ENCODE data around the gene DLGAP4. TPM values are rescaled to one million over a fixed set of nuclear protein-coding genes. Genes with fewer than 3 reads are reported as not detected.

Gene DLGAP4
- total and polyA plus RNA-seq, 2 of the 13 experiments (the other 11 are each of a cell fraction or from before 2014, with no cell fraction given): 15.2 to 26.7 TPM

DNA sequence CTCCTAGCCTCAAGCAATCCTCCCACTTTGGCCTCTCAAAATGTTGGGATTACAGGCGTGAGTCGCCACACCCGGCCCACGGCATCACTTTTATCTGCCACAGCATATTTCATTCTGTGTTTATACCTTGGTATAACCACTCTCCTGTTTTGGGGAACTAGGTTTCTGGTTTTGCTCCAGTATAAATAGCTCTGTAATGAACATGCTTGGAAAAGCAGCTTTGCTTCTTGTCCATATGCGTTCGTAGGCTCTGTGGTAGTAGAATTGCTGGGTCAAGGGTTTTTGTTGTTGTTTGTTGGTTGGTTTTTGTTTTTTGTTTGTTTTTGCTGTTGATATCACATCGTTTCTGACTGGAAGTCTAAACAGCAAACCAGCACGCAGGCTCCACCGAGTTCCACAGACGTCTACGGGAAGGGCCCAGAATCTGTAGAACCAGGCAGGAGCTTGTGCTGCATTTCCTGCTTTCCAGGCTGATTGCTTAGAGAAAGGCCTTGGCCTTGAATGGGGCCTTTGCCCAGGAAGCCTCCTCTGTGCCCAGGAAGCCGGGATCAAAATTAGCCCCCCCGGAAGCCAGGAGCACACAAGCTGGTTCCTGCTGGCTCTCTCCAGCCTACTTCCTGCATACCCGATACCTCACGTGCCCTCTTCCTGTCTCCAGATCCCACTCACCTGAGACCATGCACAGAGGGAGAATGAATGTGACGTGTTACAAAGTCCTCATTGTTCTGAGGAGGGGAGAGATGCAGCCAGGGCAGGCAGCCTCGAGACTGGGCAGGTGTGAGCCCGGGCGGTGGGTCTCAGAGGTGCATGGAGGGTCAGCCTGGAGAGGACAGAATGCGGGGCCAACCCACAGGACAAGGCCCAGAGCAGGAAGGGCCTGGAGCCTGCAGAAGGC, 35.1 kb upstream of the DLGAP4 start (continued):
- TF ChIP-seq, protein P1, sequence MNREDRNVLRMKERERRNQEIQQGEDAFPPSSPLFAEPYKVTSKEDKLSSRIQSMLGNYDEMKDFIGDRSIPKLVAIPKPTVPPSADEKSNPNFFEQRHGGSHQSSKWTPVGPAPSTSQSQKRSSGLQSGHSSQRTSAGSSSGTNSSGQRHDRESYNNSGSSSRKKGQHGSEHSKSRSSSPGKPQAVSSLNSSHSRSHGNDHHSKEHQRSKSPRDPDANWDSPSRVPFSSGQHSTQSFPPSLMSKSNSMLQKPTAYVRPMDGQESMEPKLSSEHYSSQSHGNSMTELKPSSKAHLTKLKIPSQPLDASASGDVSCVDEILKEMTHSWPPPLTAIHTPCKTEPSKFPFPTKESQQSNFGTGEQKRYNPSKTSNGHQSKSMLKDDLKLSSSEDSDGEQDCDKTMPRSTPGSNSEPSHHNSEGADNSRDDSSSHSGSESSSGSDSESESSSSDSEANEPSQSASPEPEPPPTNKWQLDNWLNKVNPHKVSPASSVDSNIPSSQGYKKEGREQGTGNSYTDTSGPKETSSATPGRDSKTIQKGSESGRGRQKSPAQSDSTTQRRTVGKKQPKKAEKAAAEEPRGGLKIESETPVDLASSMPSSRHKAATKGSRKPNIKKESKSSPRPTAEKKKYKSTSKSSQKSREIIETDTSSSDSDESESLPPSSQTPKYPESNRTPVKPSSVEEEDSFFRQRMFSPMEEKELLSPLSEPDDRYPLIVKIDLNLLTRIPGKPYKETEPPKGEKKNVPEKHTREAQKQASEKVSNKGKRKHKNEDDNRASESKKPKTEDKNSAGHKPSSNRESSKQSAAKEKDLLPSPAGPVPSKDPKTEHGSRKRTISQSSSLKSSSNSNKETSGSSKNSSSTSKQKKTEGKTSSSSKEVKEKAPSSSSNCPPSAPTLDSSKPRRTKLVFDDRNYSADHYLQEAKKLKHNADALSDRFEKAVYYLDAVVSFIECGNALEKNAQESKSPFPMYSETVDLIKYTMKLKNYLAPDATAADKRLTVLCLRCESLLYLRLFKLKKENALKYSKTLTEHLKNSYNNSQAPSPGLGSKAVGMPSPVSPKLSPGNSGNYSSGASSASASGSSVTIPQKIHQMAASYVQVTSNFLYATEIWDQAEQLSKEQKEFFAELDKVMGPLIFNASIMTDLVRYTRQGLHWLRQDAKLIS (CRISPR knock-in tag; IDR thresholded peaks at IDR 0.05): peak; percentile 25; the same call in 1 of the 2 replicates
- TF ChIP-seq HNF4A (CRISPR knock-in tag; IDR thresholded peaks at IDR 0.05) (peak; percentile 79), RBFOX2 (IDR thresholded peaks at IDR 0.05; ENCODE audit: low read depth, low read length) (no peak), MAZ (IDR thresholded peaks at IDR 0.05; ENCODE audit: borderline replicate concordance, low read depth, low read length) (no peak), MAZ (CRISPR knock-in tag; IDR thresholded peaks at IDR 0.05; ENCODE audit: low read depth) (peak; percentile 54; the same call in 1 of the 2 replicates), ZNF572 (CRISPR knock-in tag; IDR thresholded peaks at IDR 0.05) (peak; percentile 96), PHF21A (CRISPR knock-in tag; IDR thresholded peaks at IDR 0.05) (peak; percentile 51; the same call in 1 of the 2 replicates), NCOR1 (IDR thresholded peaks at IDR 0.05; ENCODE audit: borderline replicate concordance, low read length) (no peak), E2F1 (CRISPR knock-in tag; IDR thresholded peaks at IDR 0.05) (no peak), ELF4 (CRISPR knock-in tag; IDR thresholded peaks at IDR 0.05; ENCODE audit: borderline replicate concordance) (no peak), KAT8 (CRISPR knock-in tag; IDR thresholded peaks at IDR 0.05) (peak; percentile 98)
- TF ChIP-seq, protein P2, sequence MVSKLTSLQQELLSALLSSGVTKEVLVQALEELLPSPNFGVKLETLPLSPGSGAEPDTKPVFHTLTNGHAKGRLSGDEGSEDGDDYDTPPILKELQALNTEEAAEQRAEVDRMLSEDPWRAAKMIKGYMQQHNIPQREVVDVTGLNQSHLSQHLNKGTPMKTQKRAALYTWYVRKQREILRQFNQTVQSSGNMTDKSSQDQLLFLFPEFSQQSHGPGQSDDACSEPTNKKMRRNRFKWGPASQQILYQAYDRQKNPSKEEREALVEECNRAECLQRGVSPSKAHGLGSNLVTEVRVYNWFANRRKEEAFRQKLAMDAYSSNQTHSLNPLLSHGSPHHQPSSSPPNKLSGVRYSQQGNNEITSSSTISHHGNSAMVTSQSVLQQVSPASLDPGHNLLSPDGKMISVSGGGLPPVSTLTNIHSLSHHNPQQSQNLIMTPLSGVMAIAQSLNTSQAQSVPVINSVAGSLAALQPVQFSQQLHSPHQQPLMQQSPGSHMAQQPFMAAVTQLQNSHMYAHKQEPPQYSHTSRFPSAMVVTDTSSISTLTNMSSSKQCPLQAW (CRISPR knock-in tag; IDR thresholded peaks at IDR 0.05): peak; percentile 67
- TF ChIP-seq, protein P3, sequence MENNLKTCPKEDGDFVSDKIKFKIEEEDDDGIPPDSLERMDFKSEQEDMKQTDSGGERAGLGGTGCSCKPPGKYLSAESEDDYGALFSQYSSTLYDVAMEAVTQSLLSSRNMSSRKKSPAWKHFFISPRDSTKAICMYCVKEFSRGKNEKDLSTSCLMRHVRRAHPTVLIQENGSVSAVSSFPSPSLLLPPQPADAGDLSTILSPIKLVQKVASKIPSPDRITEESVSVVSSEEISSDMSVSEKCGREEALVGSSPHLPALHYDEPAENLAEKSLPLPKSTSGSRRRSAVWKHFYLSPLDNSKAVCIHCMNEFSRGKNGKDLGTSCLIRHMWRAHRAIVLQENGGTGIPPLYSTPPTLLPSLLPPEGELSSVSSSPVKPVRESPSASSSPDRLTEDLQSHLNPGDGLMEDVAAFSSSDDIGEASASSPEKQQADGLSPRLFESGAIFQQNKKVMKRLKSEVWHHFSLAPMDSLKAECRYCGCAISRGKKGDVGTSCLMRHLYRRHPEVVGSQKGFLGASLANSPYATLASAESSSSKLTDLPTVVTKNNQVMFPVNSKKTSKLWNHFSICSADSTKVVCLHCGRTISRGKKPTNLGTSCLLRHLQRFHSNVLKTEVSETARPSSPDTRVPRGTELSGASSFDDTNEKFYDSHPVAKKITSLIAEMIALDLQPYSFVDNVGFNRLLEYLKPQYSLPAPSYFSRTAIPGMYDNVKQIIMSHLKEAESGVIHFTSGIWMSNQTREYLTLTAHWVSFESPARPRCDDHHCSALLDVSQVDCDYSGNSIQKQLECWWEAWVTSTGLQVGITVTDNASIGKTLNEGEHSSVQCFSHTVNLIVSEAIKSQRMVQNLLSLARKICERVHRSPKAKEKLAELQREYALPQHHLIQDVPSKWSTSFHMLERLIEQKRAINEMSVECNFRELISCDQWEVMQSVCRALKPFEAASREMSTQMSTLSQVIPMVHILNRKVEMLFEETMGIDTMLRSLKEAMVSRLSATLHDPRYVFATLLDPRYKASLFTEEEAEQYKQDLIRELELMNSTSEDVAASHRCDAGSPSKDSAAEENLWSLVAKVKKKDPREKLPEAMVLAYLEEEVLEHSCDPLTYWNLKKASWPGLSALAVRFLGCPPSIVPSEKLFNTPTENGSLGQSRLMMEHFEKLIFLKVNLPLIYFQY (CRISPR knock-in tag; IDR thresholded peaks at IDR 0.05; ENCODE audit: borderline replicate concordance): no peak
- TF ChIP-seq, protein P4, sequence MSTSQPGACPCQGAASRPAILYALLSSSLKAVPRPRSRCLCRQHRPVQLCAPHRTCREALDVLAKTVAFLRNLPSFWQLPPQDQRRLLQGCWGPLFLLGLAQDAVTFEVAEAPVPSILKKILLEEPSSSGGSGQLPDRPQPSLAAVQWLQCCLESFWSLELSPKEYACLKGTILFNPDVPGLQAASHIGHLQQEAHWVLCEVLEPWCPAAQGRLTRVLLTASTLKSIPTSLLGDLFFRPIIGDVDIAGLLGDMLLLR (CRISPR knock-in tag; IDR thresholded peaks at IDR 0.05): no peak

Measured in HepG2 (cell line).